Stimulated activated CD4-positive, alpha-beta T cell treated with anti-CD3 and anti-CD28 coated beads, Interleukin-15, amount 100 ng/mL, for 48 hours (primary cell): ENCODE data around the gene SLC2A4RG.

Source experiments
- DNase-seq, 2 donors: peaks; one replicate each; pipeline ENCODE4 v3.0.0-alpha.2; 2020; ENCODE audit warnings: low read depth in 2 of 2

The SLC2A4RG gene

GRCh38 chr20:63740627-63741353 is 1.2 kb downstream of the SLC2A4RG start:
- no peak for DNase-seq

- DNase-seq = no peak
Measured at GRCh38 chr20:63741354-63741675, 1.7 kb downstream of the SLC2A4RG start.

GRCh38 chr20:63741676-63742380 is 2.3 kb downstream of the SLC2A4RG start:
- no peak for DNase-seq

- DNase-seq = no peak
Measured at GRCh38 chr20:63742381-63743024, 2.9 kb downstream of the SLC2A4RG start.

- DNase-seq = no peak
Measured at GRCh38 chr20:63743210-63743970, 3.8 kb downstream of the SLC2A4RG start.

- no peak for DNase-seq
Measured at GRCh38 chr20:63744158-63744557, 4.6 kb downstream of the SLC2A4RG start.

GRCh38 chr20:63744574-63745423 is 5.2 kb downstream of the SLC2A4RG start:
- DNase-seq = no peak

- no peak for DNase-seq
Measured at GRCh38 chr20:63745424-63745805, 5.8 kb downstream of the SLC2A4RG start.

- DNase-seq = no peak
Measured at GRCh38 chr20:63745961-63746731, 6.6 kb downstream of the SLC2A4RG start.

GRCh38 chr20:63746751-63747315 is 7.3 kb downstream of the SLC2A4RG start:
- no peak for DNase-seq

- no peak for DNase-seq
Measured at GRCh38 chr20:63747622-63748069, 8.1 kb downstream of the SLC2A4RG start.

- DNase-seq = no peak
Measured at GRCh38 chr20:63748070-63748933, 8.7 kb downstream of the SLC2A4RG start.

- DNase-seq = no peak
Measured at GRCh38 chr20:63748934-63749270, 9.3 kb downstream of the SLC2A4RG start.

- no peak for DNase-seq
Measured at GRCh38 chr20:63749597-63750508, 10.3 kb downstream of the SLC2A4RG start.

GRCh38 chr20:63750807-63751470 is 11.4 kb downstream of the SLC2A4RG start:
- DNase-seq = no peak

- no peak for DNase-seq
Measured at GRCh38 chr20:63751471-63752271, 12.1 kb downstream of the SLC2A4RG start.
